Endometrium (tissue), 2 donors: ENCODE measurements around the gene STK32C.
"Not testable (repeated sequence)": the region's sequence is repeated elsewhere in the genome, so short reads cannot be mapped to it uniquely, and the experiment has no call there.

Experiments used
- FAIRE-seq: peaks from 2 replicates; lab custom pipeline; 2012; peaks lifted over from hg19 to GRCh38; lab: Jason Lieb, UNC
- donor health status: control.
- donor health status: control.

STK32C gene

DNA sequence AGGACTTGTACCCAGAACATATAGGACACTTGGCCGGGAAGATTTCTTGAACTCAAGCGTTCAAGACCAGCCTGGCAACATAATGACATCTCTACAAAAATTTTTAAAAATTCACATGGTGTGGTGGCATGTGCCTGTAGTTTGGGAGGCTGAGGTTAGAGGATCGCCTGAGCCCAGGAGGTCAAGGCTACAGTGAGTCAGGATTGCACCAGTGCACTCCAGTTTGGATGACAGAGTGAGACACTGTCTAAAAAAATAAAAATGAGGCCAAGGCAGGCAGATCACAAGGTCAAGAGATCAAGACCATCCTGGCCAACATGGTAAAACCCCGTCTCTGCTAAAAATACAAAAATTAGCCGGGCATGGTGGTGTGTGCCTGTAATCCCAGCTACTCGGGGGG, 9.7 kb upstream of the STK32C start:
- FAIRE-seq: not testable (repeated sequence)

DNA sequence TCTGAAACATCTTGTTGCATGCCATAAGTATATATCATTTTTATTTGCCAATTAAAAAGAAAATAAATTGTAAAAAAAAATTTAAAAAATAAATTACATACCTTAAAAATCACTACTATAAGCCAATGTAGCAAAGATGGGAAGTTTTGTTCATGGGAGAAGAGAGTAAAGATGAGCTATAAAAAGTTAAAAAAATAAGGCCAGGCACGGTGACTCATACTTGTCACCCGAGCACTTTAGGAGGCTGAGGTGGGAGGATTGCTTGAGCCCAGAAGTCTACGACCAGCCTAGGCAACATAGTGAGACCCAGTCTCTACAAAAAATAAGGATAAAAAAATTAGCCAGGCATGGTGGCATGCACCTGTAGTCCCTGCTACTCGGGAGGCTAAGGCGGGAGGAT, 8.4 kb upstream of the STK32C start:
- FAIRE-seq: no peak

DNA sequence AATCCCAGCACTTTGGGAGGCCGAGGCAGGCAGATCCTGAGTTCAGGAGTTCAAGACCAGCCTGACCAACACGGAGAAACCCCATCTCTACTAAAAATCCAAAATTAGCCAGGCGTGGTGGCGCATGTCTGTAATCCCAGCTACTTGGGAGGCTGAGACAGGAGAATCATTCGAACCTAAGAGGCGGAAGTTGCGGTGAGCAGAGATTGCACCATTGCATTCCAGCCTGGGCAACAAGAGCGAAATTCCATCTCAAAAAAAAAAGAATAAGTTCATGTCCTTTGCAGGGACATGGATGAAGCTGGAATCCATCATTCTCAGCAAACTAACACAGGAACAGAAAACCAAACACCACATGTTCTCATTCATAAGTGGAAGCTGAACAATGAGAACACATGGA, 7.1 kb upstream of the STK32C start:
- not testable (repeated sequence) for FAIRE-seq

DNA sequence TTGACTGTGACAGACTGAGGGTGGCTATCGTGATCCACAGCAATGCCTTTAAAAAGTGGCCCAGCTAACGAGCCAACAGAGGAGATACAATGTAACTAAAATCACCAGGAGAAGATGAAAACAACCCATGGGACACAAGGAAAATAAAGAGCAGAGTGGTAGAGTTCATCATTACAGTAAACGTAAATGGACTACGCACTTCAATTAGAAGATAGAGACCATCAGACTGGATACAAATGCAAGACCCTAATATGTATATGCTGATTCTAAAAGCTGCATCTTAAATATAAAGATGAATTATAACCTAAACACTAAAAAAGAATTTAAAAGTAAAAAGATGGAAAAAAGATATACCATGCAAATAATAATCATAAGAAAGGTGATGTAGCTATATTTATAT, 6.6 kb upstream of the STK32C start:
- no peak for FAIRE-seq

DNA sequence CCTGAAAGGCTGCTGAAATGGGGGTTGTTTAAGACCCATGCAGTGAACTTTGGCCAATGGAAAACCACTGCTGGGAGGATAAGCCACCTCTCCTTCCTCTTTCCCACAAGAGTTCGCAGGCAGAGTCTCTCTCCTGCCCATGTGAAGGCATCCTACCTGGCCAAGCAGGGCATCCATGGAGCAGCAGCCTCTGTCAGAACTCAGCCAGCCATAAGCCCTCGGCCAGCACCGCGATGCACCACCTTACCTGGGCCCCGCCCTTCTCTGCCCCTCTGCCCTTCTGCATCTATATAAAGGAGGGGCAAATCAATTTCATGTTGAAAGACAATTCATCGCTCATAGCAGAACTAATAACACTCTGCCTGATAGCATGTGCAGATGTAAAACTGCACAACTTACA, 6.1 kb upstream of the STK32C start:
- FAIRE-seq: no peak

DNA sequence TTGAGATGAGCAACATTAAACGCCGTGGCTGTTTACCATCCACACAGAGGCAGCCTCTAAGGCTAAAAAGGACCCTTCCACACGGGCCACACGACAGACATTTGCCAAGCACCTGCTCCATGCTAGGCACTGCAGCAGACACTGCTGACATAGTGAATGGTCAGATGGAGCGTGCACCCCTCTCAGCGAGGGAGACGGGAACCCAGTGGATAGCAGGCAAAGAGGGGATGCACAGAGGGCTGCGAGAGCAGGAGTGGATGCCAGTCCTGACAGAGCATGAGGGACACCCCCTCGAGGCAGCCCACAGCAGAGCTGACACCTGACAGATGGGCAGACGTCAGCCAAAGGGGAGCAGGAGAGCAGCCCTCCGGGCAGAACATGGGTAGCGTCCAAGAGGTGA, 5.6 kb upstream of the STK32C start:
- no peak for FAIRE-seq

DNA sequence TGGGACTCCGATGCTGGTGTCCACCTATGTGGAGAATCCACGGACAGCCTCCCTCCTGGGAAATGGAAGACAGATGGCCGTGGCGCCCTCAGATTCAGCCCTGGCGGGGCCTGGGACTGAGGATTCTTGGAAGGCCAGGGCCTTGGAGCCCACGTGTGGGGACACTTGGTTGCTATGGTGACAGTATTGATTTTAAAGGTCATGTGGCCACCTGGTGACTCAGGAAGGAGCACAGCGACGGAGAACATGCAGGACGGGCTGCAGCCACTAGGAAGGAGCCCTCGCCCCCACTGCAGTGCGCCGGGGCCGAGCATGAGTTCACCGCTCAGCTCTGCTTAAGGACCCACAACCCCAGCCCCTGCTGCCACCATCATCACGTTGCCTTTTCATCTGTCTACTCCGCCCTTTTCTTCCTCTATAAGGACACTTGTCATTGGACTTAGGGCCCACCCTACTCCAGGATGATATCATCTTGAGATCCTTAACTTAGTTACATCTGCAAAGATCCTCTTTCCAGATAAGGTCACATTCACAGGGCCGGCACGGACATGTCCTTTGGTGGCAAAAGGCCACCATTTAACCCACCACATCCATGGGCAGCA, 3.7 kb upstream of the STK32C start:
- no peak for FAIRE-seq

- no peak for FAIRE-seq
Measured at GRCh38 chr10:132310701-132311337, 3.1 kb upstream of the STK32C start.

GRCh38 chr10:132309879-132310591, 2.3 kb upstream of the STK32C start:
- no peak for FAIRE-seq

DNA sequence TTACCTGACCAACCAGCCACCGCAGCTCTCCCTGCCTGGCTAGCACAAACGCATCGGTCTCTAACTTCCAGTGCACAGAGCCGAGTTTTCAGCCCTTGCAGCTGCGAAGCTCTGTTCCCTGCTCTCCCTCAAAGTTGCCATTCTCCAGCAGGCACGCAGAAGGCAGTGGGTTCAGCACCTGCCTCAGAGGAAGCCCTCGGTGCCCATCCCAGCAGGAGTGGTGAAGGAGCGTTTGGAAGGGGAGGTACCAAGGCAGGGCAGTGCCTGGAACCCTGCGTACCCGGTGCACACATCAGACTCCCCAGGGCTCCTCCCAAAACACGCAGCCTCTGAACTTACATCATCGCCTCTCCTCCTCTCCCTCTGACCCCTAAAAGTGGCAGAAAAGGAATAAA, 1.7 kb upstream of the STK32C start:
- FAIRE-seq: no peak

DNA sequence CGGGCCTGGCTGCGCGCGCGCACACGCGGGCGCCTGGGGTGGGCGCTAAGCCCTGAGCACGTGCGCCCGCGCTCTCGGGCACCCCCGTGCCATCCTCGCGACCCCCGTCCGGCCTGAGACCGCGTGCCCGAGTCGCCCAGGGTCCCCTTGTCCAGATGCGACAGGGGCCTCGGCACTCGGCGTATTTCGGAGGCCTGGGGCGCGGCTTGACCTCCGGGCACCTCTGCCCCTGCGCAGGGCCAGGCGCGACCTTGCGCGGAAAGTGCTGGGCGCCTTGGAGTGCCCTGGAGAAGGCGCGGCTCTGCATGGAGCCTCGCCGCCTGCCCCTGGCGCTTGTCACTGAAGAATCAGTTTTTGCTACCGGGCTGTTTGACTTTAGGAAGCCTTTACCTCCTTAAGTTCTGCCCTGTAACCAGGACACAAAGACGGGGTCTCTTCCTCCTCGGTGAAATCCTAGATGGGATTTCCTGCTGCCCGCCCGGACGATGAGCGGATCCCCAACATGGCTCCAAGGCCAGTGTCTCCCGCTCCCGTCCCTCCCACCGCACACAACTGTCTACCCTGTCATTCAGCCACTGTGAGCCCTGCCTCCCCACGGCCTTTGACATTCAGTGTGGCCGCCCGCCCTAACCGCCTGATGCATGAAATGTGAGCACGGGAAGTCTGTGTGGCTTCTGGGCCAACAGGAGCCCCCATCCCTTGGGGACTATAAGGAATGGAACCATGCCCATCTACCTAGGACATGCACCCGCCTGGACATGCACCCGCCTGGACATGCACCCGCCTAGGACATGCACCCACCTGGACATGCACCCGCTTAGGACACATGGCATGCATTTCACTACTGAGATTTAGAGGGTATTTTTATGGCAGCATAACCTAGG, 1.1 kb upstream of the STK32C start:
- no peak for FAIRE-seq

GRCh38 chr10:132306864-132307751, 642 bp downstream of the STK32C start:
- FAIRE-seq: no peak

DNA sequence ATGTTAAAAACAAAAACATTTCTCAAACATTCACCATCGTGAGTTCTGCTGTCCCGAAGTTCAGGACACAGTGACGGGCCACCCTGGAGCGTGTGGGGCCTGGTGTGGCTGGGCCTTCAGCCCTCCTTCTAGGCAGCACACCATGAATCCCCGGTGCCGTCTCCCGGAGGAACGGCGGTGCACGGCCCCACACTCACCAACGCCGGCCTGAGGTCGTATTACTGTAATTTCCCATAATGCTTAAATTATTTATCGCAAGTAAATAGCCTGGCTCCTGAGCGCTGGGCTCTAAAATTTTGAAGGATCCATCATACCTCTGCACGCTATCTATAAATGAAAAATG, 1.4 kb downstream of the STK32C start:
- no peak for FAIRE-seq

DNA sequence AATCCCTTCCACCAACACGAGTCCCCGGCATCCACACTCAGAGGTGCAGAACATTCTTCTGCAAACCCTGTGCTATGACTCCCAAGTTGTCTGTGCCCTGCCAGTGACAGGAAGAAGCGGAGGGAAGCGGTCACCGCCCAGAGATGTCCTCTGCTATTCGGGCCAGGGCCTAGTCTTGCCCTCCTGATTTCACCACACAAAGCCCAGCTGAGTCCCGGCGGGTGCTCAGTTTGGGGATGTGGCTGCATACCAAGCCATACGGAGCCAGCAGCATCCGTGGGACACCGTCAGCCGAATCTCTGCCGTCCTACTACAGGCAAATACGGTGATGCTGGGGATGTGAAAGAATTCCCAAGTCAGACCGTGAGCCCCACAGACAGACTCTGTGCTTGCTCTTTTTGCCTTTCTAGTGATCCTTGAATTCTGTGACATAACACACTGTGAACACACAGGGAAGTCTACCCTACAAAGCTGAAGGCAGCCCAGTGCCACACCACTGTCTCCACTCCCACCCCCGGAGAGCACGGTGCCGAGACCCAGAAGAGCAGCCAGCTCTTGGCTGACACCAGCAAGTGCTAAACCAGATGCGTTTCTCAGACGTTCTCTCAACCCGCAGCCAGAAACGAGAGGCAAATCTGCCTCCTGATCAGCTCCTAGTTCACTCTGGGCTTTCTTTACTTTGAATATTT, 2.0 kb downstream of the STK32C start:
- no peak for FAIRE-seq

DNA sequence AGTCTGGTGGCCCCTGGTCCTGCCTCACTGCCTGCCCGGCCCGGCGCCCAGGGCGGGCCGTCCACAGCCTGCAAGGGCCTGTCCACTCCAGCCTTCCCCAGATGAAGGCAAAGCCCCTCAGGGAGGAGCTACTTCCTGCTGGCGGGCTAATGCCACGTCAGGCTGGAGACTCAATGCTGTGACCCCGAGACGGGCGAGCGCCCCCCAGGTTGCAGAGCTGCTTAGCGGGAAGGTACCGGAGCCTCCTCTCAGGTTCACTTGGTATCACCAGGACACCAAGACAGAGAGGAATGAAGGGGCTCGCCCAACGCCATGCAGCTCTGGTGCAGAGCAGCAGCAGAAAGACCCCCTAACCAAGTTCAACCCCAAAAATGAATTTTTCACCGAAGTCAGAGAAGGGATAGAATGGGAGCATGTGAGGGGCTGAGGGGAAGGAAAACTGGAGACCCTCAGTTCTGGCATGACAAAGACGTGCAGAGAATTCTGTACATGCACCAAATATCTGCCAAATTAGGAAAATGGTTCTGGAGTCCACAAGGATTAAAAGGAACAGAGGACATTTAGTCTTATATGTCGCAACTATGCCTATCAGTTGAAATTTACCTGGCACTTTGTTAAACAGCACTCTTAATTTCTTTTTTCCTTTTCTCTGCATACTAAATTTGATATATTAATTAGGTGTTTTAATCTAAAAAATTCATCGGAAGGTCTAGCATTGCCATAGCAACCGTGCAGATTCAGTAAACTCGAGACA, 2.8 kb downstream of the STK32C start:
- no peak for FAIRE-seq

GRCh38 chr10:132303361-132304115, 4.2 kb downstream of the STK32C start:
- FAIRE-seq: no peak

GRCh38 chr10:132302421-132303310, 5.1 kb downstream of the STK32C start:
- no peak for FAIRE-seq
